Measurements from ENCODE around the gene ZNF35.

Gene ZNF35

DNA sequence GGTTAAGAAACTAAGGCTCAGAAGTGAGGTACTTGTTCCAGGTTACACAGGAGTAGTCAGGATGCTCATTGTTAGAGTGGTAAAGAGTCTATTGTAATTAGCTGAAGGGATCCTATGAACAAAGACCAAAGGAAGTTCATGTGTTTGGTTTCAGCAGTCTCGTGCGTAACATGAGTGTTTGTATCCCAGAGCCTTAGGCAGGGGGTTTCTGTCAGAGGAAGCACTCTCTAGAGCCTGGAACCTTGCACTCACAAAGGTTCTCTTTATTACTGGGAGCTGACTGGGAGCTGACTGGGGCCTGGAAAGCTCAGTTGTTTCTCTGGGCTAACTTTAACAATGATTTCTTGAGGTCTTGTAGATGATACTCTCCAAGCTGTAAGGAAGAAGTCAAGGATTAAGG is 19.8 kb upstream of the ZNF35 start:
- H4K20me1 ChIP-seq (ENCODE audit: insufficient read depth), result no peaks in the 10 kb centered on the region
- TF ChIP-seq, protein P1, sequence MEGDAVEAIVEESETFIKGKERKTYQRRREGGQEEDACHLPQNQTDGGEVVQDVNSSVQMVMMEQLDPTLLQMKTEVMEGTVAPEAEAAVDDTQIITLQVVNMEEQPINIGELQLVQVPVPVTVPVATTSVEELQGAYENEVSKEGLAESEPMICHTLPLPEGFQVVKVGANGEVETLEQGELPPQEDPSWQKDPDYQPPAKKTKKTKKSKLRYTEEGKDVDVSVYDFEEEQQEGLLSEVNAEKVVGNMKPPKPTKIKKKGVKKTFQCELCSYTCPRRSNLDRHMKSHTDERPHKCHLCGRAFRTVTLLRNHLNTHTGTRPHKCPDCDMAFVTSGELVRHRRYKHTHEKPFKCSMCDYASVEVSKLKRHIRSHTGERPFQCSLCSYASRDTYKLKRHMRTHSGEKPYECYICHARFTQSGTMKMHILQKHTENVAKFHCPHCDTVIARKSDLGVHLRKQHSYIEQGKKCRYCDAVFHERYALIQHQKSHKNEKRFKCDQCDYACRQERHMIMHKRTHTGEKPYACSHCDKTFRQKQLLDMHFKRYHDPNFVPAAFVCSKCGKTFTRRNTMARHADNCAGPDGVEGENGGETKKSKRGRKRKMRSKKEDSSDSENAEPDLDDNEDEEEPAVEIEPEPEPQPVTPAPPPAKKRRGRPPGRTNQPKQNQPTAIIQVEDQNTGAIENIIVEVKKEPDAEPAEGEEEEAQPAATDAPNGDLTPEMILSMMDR (conservative IDR thresholded peaks at IDR 0.05; ENCODE audit: low read depth, low read length), result no peak
- no peak overlapping the region for H2AFZ ChIP-seq (ENCODE audit: low read depth)
- no peak overlapping the region for H3K27ac ChIP-seq
- no peak overlapping the region for H3K4me2 ChIP-seq
- no peak overlapping the region for H3K4me3 ChIP-seq (IDR thresholded peaks at IDR 0.05; ENCODE audit: insufficient read depth, low read depth, low read length)
- no peaks in the 10 kb centered on the region for H3K36me3 ChIP-seq (ENCODE audit: insufficient read depth)
- no peaks in the 10 kb centered on the region for H3K79me2 ChIP-seq (ENCODE audit: insufficient read depth, low read depth)
- H3K9ac ChIP-seq, result no peak overlapping the region
- no peaks in the 10 kb centered on the region for H3K4me1 ChIP-seq (ENCODE audit: low read depth, poor library complexity, severe bottlenecking)
- H3K27me3 ChIP-seq (ENCODE audit: insufficient read depth, low read depth), result no peaks in the 10 kb centered on the region

DNA sequence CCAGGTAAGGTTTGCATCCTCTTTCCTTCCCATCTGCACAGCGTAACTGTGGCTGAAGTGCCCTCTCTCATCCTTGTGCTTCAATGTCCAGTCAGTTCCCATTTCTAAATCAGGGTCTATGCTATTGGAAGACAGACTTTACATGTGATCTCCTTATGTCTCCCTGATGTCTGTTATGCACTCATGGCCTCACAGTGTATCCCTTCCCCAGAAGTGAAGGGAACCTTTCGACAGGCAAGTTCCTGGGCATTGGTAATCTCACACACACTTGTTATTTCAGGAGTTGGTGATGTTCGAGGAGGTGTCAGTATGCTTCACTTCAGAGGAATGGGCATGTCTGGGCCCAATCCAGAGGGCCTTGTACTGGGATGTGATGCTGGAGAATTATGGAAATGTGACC is 16.3 kb upstream of the ZNF35 start:
- Histone ChIP-seq H3K79me2 (ENCODE audit: insufficient read depth, low read depth) (no peaks in the 10 kb centered on the region), H3K9ac (no peak overlapping the region), H3K27me3 (ENCODE audit: insufficient read depth, low read depth) (no peaks in the 10 kb centered on the region), H2AFZ (ENCODE audit: low read depth) (no peak overlapping the region), H3K4me1 (ENCODE audit: low read depth, poor library complexity, severe bottlenecking) (no peaks in the 10 kb centered on the region), H3K36me3 (ENCODE audit: insufficient read depth) (no peaks in the 10 kb centered on the region), H3K4me3 (IDR thresholded peaks at IDR 0.05; ENCODE audit: insufficient read depth, low read depth, low read length) (no peak overlapping the region), H4K20me1 (ENCODE audit: insufficient read depth) (no peaks in the 10 kb centered on the region), H3K27ac (no peak overlapping the region), H3K4me2 (no peak overlapping the region)
- TF ChIP-seq, protein P1 (conservative IDR thresholded peaks at IDR 0.05; ENCODE audit: low read depth, low read length), result no peak

DNA sequence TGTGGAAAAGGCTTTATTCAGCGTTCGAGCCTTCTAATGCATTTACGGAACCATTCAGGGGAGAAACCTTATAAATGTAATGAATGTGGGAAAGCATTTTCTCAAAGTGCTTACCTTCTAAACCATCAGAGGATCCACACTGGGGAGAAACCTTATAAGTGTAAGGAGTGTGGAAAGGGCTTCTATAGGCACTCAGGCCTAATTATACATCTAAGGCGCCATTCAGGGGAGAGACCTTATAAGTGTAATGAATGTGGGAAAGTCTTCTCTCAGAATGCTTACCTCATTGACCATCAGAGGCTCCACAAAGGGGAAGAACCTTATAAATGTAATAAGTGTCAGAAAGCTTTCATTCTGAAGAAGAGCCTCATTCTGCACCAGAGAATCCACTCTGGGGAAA is 6.2 kb upstream of the ZNF35 start:
- Histone ChIP-seq H4K20me1 (ENCODE audit: insufficient read depth) (no peaks in the 10 kb centered on the region), H3K4me2 (no peak overlapping the region), H3K27ac (no peak overlapping the region), H3K79me2 (ENCODE audit: insufficient read depth, low read depth) (no peaks in the 10 kb centered on the region), H3K27me3 (ENCODE audit: insufficient read depth, low read depth) (no peaks in the 10 kb centered on the region), H2AFZ (ENCODE audit: low read depth) (no peak overlapping the region), H3K36me3 (ENCODE audit: insufficient read depth) (no peaks in the 10 kb centered on the region), H3K4me1 (ENCODE audit: low read depth, poor library complexity, severe bottlenecking) (no peaks in the 10 kb centered on the region), H3K4me3 (IDR thresholded peaks at IDR 0.05; ENCODE audit: insufficient read depth, low read depth, low read length) (no peak overlapping the region), H3K9ac (no peak overlapping the region)
- TF ChIP-seq, protein P1 (conservative IDR thresholded peaks at IDR 0.05; ENCODE audit: low read depth, low read length), result no peak

DNA sequence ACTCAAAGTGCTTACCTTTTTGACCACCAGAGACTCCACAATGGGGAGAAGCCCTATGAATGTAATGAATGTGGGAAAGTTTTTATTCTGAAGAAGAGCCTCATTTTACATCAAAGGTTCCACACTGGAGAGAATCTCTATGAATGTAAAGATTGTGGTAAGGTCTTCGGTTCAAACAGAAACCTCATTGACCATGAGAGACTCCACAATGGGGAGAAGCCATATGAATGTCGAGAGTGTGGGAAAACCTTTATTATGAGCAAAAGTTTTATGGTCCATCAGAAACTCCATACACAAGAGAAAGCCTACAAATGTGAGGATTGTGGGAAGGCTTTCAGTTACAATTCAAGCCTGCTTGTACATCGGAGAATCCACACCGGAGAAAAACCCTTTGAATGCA is 5.5 kb upstream of the ZNF35 start:
- no peaks in the 10 kb centered on the region for H3K36me3 ChIP-seq (ENCODE audit: insufficient read depth)
- H2AFZ ChIP-seq (ENCODE audit: low read depth), result no peak overlapping the region

More for the DNA sequence above, 5.5 kb upstream of the ZNF35 start:
- Histone ChIP-seq H3K4me3 (IDR thresholded peaks at IDR 0.05; ENCODE audit: insufficient read depth, low read depth, low read length) (no peak overlapping the region), H3K9ac (no peak overlapping the region), H3K4me1 (ENCODE audit: low read depth, poor library complexity, severe bottlenecking) (no peaks in the 10 kb centered on the region), H3K27ac (no peak overlapping the region), H3K4me2 (no peak overlapping the region), H3K27me3 (ENCODE audit: insufficient read depth, low read depth) (no peaks in the 10 kb centered on the region), H3K79me2 (ENCODE audit: insufficient read depth, low read depth) (no peaks in the 10 kb centered on the region), H4K20me1 (ENCODE audit: insufficient read depth) (no peaks in the 10 kb centered on the region)
- TF ChIP-seq, protein P1 (conservative IDR thresholded peaks at IDR 0.05; ENCODE audit: low read depth, low read length), result no peak
